Spleen (tissue), 7 donors: ENCODE data around the gene BAZ1B.

ENCODE experiments used
- POLR2AphosphoS5 ChIP-seq, 3 donors: sonication (generic); formaldehyde crosslinking; IDR thresholded peaks; one replicate each; pipeline ENCODE4 v1.5.1; 2017; ENCODE audit warnings: antibody characterized with exemption in 3 of 3
- TF ChIP-seq, protein P1 (sequence below), 11 experiments: fragments of 200-600 bp in 7 of 11; fragments of 450-650 bp in 4 of 11; sonication (generic) in 4 of 11; IDR thresholded peaks in 8 of 11; conservative IDR thresholded peaks in 3 of 11; 1 replicate in 7 of 11; 2 replicates in 4 of 11; pipeline versions ENCODE4 v1.4.0 to v1.8.0; 2016 to 2021; ENCODE audit warnings: antibody characterized with exemption in 11 of 11, inconsistent platforms in 4 of 11, mild to moderate bottlenecking in 1 of 11
- donor health status: DM: no; HTN: no; CAD: no; lungs with moderate emphysema.
- donor health status: DM: no; HTN: no; CAD: no.
- donor health status: DM: no; HTN: no; CAD: no.

DNA sequence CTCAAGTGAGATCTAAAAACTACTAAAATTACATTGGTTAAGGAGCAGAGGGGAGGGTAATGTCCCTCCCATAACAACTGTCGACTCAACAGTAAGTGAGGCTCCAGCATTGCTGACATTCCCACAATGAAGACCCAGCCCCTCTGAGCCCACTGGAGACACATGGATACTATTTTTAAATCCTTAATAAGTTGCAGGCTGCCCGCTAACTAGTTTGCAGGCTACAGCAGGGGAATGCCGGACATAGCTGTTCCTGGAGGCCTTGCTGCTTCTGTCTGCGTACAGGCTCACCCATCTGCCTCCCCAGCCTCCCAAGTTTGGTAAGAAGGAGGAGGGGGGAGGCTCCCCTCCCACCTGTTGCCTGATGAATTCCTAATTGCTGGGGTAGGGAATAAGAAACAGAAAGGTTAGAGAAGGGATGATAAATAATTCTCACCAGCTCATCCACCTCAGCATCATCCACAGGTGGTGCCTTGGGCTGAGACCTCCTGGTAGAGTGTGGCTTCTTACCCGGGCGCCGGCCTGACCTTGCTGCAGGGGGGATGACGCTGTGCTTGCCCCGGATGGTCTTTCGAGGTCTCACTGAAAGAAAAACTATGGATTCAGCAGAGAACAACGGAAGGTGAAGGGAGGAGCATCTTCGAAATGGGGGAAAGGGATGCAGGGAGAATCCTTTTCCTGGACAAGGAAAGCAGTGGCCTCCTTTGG, 78.4 kb downstream of the BAZ1B start:
- TF ChIP-seq, protein P1, sequence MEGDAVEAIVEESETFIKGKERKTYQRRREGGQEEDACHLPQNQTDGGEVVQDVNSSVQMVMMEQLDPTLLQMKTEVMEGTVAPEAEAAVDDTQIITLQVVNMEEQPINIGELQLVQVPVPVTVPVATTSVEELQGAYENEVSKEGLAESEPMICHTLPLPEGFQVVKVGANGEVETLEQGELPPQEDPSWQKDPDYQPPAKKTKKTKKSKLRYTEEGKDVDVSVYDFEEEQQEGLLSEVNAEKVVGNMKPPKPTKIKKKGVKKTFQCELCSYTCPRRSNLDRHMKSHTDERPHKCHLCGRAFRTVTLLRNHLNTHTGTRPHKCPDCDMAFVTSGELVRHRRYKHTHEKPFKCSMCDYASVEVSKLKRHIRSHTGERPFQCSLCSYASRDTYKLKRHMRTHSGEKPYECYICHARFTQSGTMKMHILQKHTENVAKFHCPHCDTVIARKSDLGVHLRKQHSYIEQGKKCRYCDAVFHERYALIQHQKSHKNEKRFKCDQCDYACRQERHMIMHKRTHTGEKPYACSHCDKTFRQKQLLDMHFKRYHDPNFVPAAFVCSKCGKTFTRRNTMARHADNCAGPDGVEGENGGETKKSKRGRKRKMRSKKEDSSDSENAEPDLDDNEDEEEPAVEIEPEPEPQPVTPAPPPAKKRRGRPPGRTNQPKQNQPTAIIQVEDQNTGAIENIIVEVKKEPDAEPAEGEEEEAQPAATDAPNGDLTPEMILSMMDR (IDR thresholded peaks at IDR 0.05 in 8 of 11, conservative IDR thresholded peaks at IDR 0.05 in 3 of 11) = no peak
- no peak for TF ChIP-seq POLR2AphosphoS5 (IDR thresholded peaks at IDR 0.05)
